Panc1 (cell line): ENCODE measurements around the gene EIF3L. TPM values are rescaled to one million over a fixed set of nuclear protein-coding genes. Genes with fewer than 3 reads are reported as not detected.

ENCODE experiments used
- ATAC-seq: fragments of 200-7000 bp; cut with Tn5 transposase; 2 replicates; pipeline ENCODE4 v1.9.1; 2020; ENCODE audit warnings: mild to moderate bottlenecking, moderate library complexity
- BruUV-seq: library from RNA; stranded (reverse); fragments of 400-500 nt; replicated peaks from 2 replicates; lab custom pipeline; 2021; lab: Mats Ljungman, UMichigan
- CTCF ChIA-PET: fragments of 300-600 bp; sonication (Branson Sonifier 250); formaldehyde crosslinking; loops from one replicate; lab custom pipeline; 2022; ENCODE audit warnings: antibody characterized with exemption; lab: Charles Lee
- POLR2A ChIA-PET: fragments of 300-600 bp; sonication (Branson Sonifier 250); formaldehyde crosslinking; loops from one replicate; lab custom pipeline; 2022; ENCODE audit warnings: antibody characterized with exemption; lab: Charles Lee
- DNase-seq: peaks from one replicate; pipeline ENCODE4 v3.0.0-alpha.2; 2010; ENCODE audit warnings: low read depth, low spot score
- H3K27ac ChIP-seq: 2 replicates; pipeline ENCODE4 v1.5.1; 2011; ENCODE audit warnings: mild to moderate bottlenecking, low read length, inconsistent platforms
- H3K27me3 ChIP-seq: fragments of 200-500 bp; sonication (Bioruptor generic); 2 replicates; pipeline ENCODE4 v1.6.0; 2014; ENCODE audit warnings: low read length, inconsistent platforms; ENCODE audit not compliant: control insufficient read depth, insufficient read depth
- H3K36me3 ChIP-seq: fragments of 200-500 bp; sonication (Bioruptor generic); 2 replicates; pipeline ENCODE4 v1.5.1; 2014; ENCODE audit warnings: inconsistent platforms, mild to moderate bottlenecking, low read length, moderate library complexity; ENCODE audit not compliant: control insufficient read depth, insufficient read depth
- H3K4me1 ChIP-seq: 2 replicates; pipeline ENCODE4 v1.5.1; 2011; ENCODE audit warnings: inconsistent platforms, mild to moderate bottlenecking, low read length, moderate library complexity; ENCODE audit not compliant: control insufficient read depth, insufficient read depth
- H3K4me3 ChIP-seq, 2 experiments: 2 replicates each; pipeline ENCODE4 v1.5.1; 2011 to 2012; ENCODE audit warnings: low read depth in 2 of 2, low read length in 2 of 2, mild to moderate bottlenecking in 2 of 2, inconsistent platforms in 1 of 2, moderate library complexity in 1 of 2
- H3K9me3 ChIP-seq: fragments of 200-500 bp; sonication (Bioruptor generic); 2 replicates; pipeline ENCODE4 v1.5.1; 2014; ENCODE audit warnings: low read depth, mild to moderate bottlenecking, inconsistent platforms, low read length, moderate library complexity; ENCODE audit not compliant: control insufficient read depth, insufficient read depth
- POLR2AphosphoS5 ChIP-seq: IDR thresholded peaks from 2 replicates; pipeline ENCODE4 v1.6.1; 2012; ENCODE audit warnings: mild to moderate bottlenecking, low read depth, low read length, moderate library complexity
- SIN3A ChIP-seq: IDR thresholded peaks from 2 replicates; pipeline ENCODE4 v1.6.1; 2012; ENCODE audit warnings: low read depth, mild to moderate bottlenecking, low read length, moderate library complexity, borderline replicate concordance; ENCODE audit not compliant: insufficient read depth
- TCF7L2 ChIP-seq: IDR thresholded peaks from 2 replicates; pipeline ENCODE4 v1.6.1; 2011; ENCODE audit warnings: mild to moderate bottlenecking, low read depth, low read length, inconsistent platforms
- in situ Hi-C: cut with HindIII; loops from 2 replicates; pipeline ENCODE4 v1.10.0; 2016; ENCODE audit warnings: low sequenced_read_pairs, low pct_unique_long_range_greater_than_20kb
- intact Hi-C: fragments of 100-400 bp; cut with micrococcal nuclease; formaldehyde crosslinking; loops from one replicate; pipeline ENCODE4 v1.10.0; 2022; ENCODE audit not compliant: unreplicated experiment
- total RNA-seq: library from RNA; stranded (reverse); gene quantifications from one replicate; pipeline ENCODE4 v1.2.1, GENCODE V29; 2021; ENCODE audit not compliant: unreplicated experiment
- TF ChIP-seq, protein P1 (sequence below): fragments of 450-650 bp; IDR thresholded peaks from 2 replicates; pipeline ENCODE4 v1.5.1; 2017; ENCODE audit warnings: mild to moderate bottlenecking
- TF ChIP-seq, protein P2 (sequence below), 2 experiments: IDR thresholded peaks; 2 replicates each; pipeline ENCODE4 v1.6.1; 2011 to 2012; ENCODE audit warnings: low read depth in 2 of 2, control low read depth in 1 of 2, low read length in 1 of 2, mild to moderate bottlenecking in 1 of 2, moderate library complexity in 1 of 2; ENCODE audit not compliant: insufficient read depth in 1 of 2

EIF3L gene
- total RNA-seq, 1 experiment from 2014 or later, result 211 TPM

DNA sequence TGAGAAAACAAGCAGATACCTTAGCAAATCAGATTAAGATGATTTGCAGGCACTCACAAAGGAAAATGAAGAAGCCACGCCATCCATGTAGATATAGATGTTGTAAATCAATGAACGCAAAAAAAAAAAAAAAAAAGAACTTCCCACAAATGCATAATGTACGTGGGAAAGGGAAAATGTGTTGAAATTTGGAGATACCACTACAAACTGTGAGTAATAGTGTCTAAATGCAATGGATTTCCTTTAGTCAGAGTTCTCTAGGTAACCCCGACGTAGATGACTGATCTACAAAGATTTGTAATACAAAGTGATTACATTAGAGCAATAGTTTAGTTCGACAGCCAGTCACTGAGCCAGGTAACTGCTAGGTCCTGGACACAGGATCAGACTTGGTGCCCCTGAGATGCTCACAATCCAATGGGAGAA is 4.3 kb upstream of the EIF3L start:
- H3K27ac ChIP-seq, result peak overlapping the region; percentile 89
- ATAC-seq (no peak), DNase-seq (no peak)
- ChIA-PET CTCF (interaction anchor here (0.6 kb wide), 1 partner anchor 188 kb away, joined by 10 read pairs; no protein-coding TSS in a partner anchor), POLR2A (interaction anchor here (0.7 kb wide), 1 partner anchor 159 kb away, joined by 3 read pairs; the partner anchor contains the start of gene NOL12)
- BruUV-seq, result no TSS peak
- TF ChIP-seq, protein P1, sequence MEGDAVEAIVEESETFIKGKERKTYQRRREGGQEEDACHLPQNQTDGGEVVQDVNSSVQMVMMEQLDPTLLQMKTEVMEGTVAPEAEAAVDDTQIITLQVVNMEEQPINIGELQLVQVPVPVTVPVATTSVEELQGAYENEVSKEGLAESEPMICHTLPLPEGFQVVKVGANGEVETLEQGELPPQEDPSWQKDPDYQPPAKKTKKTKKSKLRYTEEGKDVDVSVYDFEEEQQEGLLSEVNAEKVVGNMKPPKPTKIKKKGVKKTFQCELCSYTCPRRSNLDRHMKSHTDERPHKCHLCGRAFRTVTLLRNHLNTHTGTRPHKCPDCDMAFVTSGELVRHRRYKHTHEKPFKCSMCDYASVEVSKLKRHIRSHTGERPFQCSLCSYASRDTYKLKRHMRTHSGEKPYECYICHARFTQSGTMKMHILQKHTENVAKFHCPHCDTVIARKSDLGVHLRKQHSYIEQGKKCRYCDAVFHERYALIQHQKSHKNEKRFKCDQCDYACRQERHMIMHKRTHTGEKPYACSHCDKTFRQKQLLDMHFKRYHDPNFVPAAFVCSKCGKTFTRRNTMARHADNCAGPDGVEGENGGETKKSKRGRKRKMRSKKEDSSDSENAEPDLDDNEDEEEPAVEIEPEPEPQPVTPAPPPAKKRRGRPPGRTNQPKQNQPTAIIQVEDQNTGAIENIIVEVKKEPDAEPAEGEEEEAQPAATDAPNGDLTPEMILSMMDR, result no peak
- in situ Hi-C loops, result no loop called here
- H3K27me3 ChIP-seq, result no peaks in the 10 kb centered on the region
- H3K4me1 ChIP-seq, result 0 out of 2 replicates have a peak, but pooled peaks cover 3% of the 10 kb centered on the region
- intact Hi-C loops, result no loop called here
- H3K9me3 ChIP-seq, result no peaks in the 10 kb centered on the region
- H3K4me3 ChIP-seq, result peak overlapping the region; percentile 65 to 86
- peaks cover 4% of the 10 kb centered on the region; the same call in 1 of the 2 replicates for H3K36me3 ChIP-seq

DNA sequence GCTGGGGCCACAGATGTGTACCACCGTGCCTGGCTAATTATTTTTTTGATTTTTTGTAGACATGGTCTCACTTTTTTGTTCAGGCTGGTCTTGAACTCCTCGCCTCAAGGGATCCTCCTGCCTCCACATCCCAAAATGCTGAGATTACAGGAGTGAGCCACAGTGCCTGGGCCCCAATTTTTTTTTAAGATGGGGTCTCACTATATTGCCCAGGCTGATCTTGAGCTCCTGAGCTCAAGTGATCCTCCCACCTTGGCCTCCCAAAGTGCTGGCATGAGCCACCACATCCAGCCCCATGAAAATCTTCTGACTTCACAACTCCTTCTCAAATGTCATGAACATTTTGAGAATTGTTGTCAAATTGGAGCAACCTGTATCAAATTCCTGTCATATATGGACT is 2.8 kb upstream of the EIF3L start:
- 0 out of 2 replicates have a peak, but pooled peaks cover 3% of the 10 kb centered on the region for H3K4me1 ChIP-seq
- DNase-seq (no peak), ATAC-seq (no peak)
- intact Hi-C loops, result no loop called here
- BruUV-seq, result no TSS peak
- ChIA-PET POLR2A (no interaction called here), CTCF (interaction anchor here (0.6 kb wide), 1 partner anchor 17 kb away, joined by 3 read pairs; no protein-coding TSS in a partner anchor)
- no peaks in the 10 kb centered on the region for H3K27me3 ChIP-seq
- H3K4me3 ChIP-seq, result no peak overlapping the region
- H3K27ac ChIP-seq, result no peak overlapping the region
- H3K36me3 ChIP-seq, result peaks cover 10% of the 10 kb centered on the region
- in situ Hi-C loops, result no loop called here
- TF ChIP-seq, protein P2, sequence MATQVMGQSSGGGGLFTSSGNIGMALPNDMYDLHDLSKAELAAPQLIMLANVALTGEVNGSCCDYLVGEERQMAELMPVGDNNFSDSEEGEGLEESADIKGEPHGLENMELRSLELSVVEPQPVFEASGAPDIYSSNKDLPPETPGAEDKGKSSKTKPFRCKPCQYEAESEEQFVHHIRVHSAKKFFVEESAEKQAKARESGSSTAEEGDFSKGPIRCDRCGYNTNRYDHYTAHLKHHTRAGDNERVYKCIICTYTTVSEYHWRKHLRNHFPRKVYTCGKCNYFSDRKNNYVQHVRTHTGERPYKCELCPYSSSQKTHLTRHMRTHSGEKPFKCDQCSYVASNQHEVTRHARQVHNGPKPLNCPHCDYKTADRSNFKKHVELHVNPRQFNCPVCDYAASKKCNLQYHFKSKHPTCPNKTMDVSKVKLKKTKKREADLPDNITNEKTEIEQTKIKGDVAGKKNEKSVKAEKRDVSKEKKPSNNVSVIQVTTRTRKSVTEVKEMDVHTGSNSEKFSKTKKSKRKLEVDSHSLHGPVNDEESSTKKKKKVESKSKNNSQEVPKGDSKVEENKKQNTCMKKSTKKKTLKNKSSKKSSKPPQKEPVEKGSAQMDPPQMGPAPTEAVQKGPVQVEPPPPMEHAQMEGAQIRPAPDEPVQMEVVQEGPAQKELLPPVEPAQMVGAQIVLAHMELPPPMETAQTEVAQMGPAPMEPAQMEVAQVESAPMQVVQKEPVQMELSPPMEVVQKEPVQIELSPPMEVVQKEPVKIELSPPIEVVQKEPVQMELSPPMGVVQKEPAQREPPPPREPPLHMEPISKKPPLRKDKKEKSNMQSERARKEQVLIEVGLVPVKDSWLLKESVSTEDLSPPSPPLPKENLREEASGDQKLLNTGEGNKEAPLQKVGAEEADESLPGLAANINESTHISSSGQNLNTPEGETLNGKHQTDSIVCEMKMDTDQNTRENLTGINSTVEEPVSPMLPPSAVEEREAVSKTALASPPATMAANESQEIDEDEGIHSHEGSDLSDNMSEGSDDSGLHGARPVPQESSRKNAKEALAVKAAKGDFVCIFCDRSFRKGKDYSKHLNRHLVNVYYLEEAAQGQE (IDR thresholded peaks at IDR 0.05; ENCODE audit: insufficient read depth in 1 of 2, low read depth in 2 of 2, low read length in 1 of 2), result no peak
- no peaks in the 10 kb centered on the region for H3K9me3 ChIP-seq

DNA sequence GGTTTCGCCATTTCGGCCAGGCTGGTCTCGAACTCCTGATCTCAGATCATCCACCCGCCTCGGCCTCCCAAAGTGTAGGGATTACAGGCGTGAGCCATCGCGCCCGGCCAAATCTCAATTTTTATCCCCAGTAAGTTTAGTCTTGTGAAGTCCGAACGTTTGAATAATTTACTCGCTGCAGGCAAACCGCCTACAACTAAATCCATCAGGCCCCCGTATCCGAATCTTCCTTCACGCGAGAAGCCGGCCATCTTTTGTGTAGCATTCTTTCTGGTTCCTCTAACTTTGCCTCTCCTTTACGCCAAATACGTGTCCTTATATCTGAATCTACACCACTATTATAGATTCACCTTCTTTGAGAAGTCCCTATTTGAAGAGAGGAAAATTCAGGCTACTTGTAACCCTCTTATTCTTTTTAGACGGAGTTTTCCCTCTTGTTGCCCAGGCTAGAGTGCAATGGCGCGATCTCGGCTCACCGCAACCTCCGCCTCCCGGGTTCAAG is 581 bp upstream of the EIF3L start:
- DNase-seq (no peak), ATAC-seq (peak; percentile 2; the same call in 1 of the 2 replicates)
- BruUV-seq, result TSS peak; percentile 98
- Histone ChIP-seq H3K9me3 (no peaks in the 10 kb centered on the region), H3K4me3 (peak overlapping the region; percentile 99 to 100), H3K27ac (peak overlapping the region; percentile 97), H3K4me1 (0 out of 2 replicates have a peak, but pooled peaks cover 3% of the 10 kb centered on the region), H3K36me3 (peaks cover 17% of the 10 kb centered on the region), H3K27me3 (no peaks in the 10 kb centered on the region)
- intact Hi-C loops (no loop called here), in situ Hi-C loops (no loop called here)
- no peak for TF ChIP-seq TCF7L2
- TF ChIP-seq, protein P1, result no peak
- TF ChIP-seq SIN3A, result no peak
- no peak for TF ChIP-seq POLR2AphosphoS5
- TF ChIP-seq, protein P2 (IDR thresholded peaks at IDR 0.05; ENCODE audit: insufficient read depth in 1 of 2, low read depth in 2 of 2, low read length in 1 of 2), result no peak
- ChIA-PET POLR2A (no interaction called here), CTCF (no interaction called here)
